HCEC 1CT (cell line): ENCODE data around the gene PXDN.
A peak's percentile ranks its signal among the peaks of the same experiment; 100 is the strongest.

ENCODE experiments used
- DNase-seq: peaks from one replicate; pipeline ENCODE4 v3.0.0-alpha.2; 2017

PXDN gene

DNA sequence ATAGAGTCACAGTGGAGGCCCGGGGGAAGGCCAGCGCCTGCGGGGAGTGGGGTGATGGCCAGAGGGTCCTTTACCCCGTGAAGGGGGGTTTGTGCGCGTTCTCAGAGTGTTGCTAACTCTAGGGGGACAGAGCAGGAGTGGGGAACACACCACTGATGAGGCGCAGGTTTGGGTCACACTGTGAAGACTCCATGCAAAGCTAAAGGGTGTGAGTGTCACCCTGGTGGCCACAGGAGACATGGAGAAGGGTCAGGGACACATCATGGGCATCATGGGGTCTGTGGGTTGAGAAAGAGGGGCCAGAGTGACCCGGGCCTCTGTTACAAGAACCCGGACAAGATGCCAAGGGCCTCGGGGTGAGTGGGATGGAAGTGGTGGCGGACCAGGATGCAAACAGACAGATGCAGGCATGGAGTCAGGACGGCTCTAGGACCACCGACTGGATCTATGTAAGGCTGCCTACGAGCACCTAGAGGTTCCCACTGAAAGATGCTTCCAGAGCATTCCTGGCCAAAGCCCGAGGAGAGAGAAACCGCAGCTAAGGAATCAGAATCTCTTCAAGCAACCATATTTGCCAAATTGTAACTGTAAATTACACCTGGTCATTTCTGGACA, 84.3 kb downstream of the PXDN start:
- DNase-seq = no peak

DNA sequence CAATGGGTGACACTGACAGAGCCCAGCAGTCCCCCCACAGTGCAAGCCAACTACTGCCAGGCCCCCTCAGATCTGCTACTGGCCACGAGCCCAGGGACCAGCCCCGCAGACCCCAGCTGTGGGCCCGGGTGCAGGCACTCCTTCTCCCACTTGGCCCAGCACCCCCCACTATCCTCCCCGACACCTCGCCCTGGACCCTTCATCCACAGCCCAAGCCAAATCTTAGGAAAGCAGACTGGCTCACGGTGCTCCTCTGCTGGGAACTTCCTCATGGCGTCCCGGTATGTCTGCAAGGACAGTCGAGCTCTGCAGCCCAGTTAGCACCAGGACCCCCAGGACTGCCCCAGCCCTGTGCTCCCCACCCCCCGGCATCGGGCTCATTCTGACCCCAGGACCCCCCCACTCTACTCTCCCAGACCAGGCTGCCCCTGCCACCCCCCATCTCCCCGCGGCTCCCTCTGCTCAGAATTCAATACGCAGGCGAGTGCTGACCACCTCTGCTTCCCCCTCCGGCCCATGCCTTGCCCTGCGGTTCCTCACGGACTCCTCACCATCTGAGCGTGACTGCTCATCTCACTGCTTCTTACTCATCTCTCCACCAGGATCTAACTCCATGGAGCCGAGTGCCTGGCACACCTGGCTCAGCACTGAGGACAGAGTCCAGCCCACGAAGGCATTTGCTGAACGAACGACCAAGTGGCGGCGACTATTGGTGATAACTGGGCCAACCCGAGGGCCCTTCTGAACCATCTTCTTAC, 85.7 kb downstream of the PXDN start:
- DNase-seq = no peak

DNA sequence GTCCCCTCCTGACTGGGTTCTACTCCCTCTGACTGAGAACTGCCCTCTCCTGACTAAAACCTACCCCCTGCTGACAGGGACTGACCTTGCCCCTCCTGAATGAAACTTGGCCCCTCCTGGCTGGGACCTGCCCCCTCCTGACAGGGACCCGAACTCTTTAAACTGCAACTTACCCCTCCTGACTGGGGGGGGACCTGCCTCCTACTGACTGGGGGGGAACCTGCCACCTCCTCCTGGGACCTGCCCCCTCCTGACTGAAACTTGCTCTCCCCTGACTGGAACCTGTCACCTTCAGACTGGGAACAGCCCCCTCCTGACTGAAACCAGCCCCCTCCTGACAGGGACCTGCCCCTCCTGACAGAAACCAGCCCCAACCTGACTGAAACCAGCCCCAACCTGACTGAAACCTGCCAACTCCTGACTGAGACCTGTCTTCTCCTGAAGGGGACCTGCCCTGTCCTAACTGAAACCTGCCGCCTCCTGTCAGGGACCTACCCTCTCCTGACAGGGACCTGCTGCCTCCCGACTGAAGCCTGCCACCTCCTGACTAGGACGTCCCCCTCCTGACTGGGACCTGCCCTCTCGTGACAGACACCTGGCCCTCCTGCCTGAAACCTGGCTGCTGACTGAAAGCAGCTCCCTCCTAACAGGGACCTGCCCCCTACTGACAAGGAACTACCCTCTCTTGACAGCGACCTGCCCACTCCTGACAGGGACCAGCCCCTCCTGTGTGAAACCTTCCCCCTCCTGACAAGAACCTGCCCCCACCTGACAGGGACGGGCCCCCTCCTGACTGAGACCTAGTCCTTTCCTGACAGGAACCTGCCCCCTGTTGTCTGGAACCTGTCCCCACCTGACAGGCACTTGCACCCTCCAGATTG, 87.1 kb downstream of the PXDN start:
- DNase-seq = no peak

DNA sequence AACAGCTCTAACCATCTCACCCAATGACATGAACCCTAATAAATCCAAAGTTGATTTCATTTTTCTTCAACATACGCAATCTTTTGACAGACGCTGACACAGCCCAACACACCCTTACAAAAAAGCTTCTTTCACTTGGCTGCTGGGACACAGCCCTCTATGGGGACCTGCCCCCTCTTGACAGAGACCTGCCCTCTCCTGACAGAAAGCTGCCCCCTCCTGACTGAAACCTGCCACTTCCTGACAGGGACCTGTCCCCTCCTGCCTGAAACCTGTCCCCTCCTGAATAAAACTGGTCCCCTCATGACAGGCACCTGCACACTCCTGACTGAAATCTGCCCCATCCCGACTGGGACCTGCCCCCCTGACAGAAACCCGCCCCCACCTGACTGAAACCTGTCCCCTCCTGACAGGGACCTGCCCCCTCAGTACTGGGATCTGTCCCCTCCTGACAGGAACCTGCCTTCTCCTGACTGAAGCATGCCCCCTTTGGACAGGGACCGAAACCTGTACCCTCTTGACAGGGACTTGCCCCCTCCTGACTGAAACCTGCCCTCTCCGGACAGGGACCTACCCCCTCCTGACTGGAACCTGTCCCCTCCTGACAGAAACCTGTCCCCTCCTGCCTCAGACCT, 87.9 kb downstream of the PXDN start:
- DNase-seq = no peak

DNA sequence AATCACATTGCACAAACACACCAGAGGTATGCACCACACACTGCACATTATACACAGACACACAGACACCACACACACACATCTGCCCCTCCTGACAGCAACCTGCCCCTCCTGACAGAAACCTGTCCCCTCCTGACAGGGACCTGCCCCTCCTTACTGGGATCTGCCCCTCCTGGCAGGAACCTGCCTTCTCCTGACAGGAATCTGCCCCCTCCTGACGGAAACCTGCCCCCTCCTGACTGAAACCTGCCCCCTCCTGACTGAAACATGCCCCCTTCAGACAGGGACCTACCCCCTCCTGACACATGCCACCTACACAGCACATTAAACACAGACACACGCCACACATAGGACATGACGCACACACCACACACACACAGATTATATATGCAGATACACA, 88.9 kb downstream of the PXDN start:
- DNase-seq = no peak

DNA sequence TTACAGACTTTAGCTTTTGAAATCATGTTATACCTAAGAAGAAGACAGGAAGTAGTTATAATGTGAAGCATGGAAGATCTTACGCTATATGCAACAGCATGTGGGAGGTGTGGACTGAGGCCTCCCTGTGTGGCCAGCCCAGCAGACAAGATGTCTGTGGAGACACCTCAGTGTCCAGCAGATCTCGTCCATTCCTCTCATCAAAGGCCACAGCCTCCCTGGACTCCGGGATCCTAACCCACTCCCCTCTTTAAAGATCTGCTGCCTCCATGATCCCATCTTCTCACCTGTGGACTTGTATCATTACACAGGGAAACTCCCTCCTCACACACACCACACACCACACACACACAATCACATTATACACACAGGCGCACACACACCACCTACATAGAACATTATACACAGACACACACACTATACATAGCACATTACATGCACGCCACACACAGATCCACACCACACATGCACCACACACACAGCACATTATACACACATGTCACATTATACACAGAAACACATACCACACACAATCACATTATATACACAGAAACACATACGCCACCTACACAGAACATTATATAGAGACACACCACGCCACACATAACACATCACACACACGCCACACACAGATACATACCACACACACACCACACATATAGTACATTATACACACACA, 89.5 kb downstream of the PXDN start:
- DNase-seq = no peak

DNA sequence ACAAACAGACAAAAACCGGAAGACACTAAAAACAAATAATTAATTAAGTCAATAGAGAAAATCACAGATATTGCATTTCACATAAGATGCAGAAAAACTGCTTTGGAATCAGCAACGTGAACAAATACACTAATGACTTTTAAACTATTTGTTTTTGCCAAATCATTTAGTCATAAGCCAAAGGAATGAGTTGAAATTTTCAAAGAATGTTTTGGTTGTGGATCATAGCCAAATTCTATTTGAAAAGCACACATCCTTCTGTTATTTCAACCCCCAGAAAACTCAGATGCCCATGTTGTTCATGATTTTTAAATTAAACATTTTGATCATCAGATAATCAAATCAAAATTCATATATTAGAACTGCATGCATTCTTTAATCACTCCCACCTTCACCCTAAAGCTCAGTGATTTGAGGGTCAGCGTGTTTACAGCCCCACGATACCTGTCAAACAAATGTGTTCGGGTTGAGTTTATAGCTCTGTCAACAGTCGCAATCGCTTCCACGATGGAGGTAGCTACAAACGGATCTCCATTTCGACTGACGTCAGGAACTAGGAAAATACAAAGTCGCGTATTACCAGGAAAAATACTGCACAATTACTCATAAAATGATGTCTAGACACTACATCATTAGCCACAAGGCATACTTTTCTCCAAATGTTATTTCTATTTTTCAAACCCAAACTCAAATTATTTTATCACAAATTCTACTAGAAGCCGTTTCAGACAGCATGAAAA, 90.2 kb downstream of the PXDN start:
- peak; percentile 76 for DNase-seq

DNA sequence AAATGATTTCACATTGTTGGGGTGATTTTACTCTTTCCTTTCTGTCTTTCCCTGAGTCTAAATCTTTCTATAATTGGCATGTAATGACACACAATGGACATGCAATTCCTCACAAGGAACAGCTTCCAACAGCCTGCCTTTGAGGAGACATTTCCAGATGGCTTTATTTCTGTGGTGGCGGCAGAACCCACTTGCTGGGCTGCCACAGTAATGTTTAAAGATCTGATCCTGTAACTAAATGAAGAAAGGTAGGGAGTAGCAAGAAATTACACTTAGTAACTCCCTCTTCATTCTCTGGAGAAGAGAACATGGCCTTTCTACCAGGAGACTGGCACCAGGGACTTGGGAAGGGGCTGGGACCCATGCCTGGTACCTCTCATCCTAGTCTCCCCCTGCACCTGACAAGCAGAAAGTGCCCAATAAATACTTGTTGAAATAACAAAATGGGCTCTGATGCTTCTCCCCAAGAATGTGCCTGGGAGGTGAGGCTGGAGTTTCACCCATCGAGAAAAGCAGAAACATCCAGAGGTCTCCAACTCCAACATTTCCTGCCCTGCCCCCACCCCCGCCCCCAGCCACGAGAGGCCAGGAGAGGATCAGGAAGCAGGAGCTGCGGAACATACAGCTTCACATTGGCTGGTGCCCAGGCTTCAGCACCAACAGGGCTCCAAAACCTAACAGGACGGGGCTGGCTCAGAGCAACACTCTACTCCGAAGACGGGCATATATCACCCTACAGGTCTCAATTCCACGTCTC, 92.1 kb downstream of the PXDN start:
- no peak for DNase-seq

DNA sequence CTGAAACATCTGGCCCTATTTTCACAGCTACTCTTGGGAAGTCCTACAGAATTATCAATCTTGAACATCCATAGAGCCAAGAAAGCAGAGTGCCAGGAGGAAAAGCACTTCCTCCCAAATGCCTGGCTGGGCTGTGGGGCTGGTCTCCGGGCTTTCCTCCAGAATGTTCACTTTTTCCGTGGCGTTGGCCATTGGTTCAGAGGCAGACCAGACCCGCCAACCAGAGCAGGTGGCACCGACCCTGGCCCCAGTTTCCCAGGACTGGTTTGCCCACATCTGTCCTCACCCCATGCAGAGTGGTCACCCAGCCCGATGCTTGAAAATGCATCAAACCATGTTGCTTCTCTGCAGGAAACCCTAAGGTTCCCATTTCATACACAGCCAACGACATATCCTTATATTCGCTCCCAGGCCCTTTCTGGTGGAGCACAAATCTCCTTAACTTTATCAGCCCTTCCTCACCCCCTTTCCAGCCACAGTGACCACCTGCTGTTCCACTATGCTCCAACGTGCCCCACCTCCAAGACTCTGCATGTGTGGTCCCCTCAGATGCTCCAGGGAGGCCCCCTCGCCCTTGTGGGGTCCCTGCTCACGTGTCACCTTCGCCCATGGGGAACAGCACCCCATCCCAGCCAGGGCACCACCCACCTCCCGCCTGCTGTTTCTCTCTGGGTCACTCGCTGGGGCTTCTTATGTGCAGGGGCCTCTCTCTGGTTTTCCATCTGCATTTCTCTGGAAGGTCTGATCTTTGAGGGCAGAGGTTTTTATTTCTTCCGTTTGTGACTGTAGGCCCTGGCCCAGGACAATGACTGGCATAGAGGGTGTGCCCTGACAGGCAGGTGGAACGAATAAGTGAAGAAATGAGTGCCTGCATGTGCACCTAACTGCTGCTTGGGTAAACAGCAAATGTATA, 92.9 kb downstream of the PXDN start:
- no peak for DNase-seq

DNA sequence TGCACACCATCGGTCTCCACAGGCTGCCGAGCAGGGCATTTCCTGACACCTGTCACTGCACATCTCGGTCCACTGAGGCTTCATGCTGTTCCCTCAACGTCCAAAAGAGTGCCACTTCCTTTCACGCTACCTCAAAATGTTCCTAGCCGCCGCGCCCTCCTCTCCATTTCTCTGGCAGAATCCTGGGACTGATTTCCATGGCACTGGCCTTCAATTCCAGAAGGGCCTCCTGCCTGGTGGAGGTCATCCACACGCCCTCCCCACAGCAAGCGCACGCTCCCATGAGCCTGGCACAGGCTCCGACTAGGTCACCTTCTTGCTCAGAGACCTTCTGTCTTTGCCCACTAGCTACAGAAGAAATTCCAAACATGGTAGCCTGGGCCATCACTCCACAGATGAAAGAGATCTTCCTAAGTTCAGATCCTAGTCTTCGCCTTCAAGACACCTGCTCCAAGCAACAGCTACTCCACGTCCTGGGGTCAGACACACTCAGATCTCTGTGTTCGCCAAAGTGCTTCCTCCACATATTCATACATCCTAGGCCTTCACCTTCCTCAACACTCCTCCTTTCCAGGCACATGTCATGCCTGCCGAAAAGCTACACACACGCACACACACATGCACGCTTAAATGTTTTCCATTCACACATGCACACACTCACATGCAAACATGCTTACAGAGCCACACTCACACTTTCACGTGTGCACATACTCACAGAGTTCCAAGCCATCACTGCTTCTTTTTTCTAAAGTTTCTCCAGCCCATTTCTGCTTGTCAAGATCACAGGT, 94.0 kb downstream of the PXDN start:
- no peak for DNase-seq

DNA sequence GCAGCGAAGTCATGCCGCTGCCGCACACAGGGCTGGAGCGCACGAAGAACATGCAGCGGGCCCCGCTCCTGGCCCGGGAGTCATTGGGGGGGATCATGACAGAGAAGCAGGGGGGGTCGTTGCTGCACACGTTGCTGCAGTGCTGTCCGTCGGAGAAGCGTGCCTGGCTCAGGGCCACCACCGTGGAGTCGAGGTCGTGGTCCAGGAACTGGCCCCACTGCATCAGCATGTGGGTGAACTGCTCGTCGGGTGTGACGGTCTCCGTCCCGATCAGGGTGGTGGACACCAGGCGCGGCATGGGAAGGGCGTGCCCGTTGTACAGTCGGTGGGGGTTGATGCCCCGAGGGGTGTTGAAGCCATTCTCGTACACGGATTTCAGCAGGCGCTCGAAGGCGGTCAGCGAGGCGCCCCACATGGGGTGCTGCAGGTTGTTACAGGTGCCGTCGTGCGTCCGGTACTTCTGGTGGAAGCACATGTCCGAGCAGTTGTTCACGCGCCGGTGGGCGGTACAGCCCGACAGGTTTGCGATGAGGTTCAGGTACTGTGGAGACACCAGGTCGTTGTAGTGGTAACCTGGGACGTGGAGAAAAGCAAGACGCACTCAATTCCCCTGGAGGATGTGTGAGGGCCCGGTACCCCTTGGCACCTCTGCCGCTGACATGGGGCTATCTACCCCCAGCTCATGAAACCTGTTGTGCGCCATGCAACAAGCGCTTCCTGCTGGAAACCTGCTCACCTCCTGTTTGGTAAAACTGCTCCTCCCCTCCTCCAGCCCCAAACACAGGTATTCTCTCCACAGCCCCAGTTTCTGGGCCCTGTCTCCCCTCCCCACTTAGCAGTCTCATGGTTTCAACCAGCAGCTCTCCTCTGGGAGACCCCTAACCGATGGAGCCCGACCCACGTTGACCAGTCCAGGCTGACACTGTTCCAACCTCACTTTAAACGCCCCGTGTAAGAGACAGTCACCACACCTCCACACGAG, 94.9 kb downstream of the PXDN start:
- no peak for DNase-seq

DNA sequence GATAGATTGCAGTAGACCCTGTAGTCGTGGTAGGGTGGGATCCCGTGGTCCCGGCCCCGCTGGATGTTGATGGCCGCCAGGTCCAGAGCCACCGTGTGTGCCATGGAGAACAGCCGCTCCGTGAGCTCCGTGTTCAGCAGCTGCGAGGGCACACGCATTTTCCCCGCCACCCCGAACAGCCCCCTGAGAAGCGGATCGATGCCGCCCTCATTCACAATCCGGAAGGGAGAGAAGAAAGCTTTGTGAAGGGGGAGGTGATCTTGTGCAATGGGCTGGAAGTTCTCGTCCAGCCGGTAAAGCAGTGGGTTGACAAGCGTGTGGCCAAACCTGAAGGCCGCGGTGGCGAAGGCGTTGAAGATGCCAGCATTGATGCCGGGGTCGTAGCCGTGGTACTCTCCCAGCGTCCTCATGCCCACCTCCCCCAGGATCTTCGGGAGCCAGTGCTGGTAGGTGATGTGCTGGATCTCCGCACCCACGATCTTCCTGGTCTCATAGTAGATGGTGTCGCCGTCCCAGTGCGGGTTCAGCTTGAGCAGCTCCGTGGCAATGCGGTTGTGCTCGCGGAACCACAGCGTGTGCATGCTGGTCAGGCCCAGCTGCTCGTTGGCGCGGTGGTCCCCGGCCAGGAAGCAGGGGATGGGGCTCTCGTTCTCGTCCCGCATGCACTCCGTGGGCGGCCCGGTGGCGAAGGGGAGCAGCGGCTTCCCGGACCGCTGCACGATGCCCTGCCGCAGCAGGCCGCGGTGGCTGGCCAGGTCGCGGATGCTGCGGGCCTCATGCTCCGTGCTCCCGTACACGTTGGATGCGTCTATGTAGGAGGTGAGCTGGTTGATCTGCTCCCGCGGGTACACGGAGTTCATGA, 95.8 kb downstream of the PXDN start:
- no peak for DNase-seq

DNA sequence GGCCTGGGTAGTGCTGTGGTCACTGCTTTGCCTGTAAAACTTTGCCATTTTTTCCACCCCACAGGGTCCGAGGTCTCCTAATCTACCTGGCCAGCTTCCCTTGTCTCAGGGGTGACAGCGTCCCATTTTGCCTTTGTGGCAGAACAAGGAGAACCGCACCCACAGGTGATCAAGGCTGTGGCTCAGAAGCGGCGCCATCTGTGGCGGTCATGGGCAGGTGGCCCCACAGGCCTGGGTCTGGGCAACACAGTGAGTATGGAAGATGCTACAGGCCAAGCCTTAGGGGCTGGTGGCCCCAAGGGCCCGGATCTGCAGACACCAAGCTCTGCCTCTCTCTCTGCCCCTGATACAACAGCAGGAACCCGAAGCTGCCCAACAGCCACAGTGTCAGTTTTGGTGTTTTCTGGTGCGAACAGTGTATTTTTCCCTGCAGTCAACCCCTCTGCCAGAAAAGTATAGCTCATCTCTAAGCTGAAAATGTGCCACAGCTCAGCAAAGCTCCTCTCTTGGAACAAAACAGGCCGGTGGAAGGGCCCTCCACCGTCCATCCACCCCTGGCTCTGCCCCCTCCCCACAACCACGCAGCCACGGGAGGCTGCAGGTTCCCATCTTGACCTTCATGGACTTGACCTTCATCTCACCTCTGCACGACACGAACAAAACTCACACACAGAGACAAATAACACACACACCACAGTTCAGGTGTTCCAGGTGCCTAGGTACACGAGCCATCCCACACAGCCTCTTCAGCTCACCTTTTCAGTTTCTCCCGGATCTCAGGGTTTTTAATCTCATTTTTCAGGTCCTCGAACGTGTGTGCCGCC, 96.7 kb downstream of the PXDN start:
- no peak for DNase-seq

DNA sequence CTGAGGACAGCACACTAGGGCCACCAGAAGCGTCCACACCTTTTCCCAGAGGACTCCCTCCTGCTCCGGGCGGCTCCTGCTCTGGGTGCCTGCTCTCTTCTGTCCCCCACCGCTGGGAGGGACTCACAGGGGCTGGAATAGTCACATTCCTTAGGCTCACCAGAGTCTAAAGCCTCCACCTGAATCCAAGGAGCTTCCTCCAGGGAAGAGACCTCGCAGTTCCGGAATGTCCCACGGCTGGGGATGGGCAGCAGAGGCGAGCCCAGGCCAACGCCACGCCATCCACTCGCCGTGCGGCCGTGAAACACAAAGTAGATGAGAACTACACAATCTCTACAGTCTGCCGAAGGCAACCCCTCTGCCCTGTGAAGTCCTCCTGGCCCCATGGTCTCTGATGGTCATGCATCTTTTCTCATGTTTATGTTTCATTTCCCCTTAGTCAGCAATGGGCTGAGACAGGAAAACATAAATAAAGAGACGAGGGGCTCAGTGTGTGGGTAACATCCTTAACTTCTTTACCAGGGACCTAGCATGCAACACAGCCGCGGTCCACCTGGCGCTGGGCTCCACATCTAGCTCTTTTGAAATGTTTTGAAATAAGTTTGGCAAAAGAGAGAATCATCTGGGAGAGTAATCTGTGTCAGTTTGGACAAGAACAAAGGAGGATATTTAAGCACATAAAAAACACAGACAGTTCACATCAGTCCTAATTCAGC, 98.4 kb downstream of the PXDN start:
- DNase-seq = no peak

DNA sequence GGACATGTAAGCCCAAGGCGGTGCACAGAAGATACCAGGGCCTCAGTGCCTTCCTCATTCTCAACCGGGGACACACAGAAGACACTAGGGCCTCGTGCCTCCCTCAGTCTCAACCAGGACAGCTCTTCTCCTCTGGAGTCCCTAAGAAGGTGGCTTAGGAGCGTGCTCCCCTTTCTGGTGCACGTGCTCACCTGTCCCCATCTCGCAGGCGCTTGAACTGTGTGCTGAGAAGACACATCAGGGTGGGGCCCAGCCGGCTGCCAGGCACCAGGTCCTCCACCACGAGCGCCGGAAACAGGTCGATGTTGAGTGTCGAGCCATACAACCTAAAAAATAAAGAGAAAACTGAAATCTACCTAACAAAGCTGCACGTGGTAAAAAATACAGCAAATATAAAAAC, 99.9 kb downstream of the PXDN start:
- DNase-seq = no peak
